Kasumi-1 (cell line): ENCODE results near the gene GATAD2B.
"Not testable (repeated sequence)": the region's sequence is repeated elsewhere in the genome, so short reads cannot be mapped to it uniquely, and the experiment has no call there.

Experiments
- DNase-seq, 2 experiments: peaks; one replicate each; lab custom pipeline; 2025; lab: John Stamatoyannopoulos, UW

Gene GATAD2B

GRCh38 chr1:153833968-153834367, 88.8 kb downstream of the GATAD2B start:
- not testable (repeated sequence) for DNase-seq

- DNase-seq = no peak
Measured at GRCh38 chr1:153833171-153833570, 89.6 kb downstream of the GATAD2B start.

DNA sequence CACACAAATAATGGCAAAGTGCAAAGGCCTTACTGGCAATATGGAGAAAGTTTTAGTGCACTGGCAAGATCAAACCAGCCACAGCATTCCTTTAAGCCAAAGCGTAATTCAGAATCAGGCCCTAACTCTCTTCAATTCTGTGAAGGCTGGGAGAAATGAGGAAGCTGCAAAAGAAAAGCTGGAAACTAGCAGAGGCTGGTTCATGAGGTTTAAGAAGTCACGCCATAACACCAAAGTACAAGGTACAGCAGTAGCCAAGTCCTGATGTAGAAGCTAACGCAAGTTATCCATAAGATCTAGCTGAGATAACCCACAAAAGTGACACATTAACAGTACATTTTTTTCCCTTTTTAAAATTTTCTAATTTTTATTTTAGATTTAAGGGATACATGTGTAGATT, 90.5 kb downstream of the GATAD2B start:
- DNase-seq = peak; percentile 33 to 53

GRCh38 chr1:153831026-153831425, 91.7 kb downstream of the GATAD2B start:
- DNase-seq = no peak

GRCh38 chr1:153827168-153827964, 95.4 kb downstream of the GATAD2B start:
- DNase-seq = no peak

DNA sequence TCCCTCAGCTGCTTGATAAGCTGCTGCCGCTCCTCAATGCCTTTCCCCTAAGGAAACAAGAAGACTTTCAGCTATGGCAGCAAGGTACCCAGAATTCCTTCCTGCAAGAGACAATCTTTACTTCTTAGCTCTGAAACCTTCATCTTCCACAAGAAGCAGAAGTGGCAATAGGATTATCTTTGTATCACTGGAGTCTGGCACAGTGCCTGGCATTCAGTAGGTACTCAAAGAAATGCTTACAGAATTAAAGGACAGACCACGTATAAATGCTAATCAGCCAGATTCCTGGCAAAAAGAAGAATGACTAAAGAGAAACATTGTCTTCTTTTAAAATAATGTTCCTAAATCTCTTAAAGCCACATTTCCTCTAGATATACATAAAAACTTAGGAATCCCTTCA, 103.9 kb downstream of the GATAD2B start:
- no peak for DNase-seq

- no peak for DNase-seq
Measured at GRCh38 chr1:153816283-153816889, 106.4 kb downstream of the GATAD2B start.

DNA sequence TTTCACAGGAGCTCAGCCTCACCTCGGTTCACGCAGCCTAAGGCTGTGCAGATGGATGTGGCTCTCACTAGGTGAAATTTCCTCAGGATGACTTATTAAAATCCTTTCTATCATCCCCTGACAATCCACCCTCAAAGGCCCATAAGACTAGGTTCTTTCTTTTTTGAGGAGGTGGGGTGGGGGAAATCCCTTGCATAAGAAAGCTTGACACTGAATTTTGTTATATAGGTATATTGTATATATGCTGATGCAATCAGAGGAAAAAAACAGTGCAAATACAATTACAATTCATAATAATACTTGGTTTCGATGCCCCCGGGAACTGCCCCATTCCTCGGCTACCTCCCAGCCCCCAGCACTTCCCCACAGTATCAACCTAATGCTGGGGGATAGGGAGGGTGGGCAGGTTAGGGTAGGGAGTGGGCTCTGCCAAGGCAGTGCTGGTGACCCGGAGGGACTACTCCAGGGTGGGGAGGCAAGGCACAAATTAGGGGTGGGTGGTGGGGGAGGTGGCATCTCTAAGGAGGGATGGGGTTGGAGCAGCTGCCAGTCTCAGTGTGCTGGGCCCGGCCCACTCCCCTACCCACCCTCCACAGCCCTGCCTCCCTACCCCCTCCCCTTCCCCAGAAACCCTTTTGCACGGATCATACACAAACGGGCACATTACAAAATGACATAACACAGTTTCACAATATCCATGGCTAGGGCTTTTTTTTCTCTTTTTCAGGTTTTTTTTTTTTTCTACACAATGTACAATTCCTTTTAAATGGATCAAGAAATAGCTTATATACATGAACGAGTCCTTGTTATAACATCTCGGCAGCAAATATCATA, 116.7 kb downstream of the GATAD2B start:
- DNase-seq = no peak

DNA sequence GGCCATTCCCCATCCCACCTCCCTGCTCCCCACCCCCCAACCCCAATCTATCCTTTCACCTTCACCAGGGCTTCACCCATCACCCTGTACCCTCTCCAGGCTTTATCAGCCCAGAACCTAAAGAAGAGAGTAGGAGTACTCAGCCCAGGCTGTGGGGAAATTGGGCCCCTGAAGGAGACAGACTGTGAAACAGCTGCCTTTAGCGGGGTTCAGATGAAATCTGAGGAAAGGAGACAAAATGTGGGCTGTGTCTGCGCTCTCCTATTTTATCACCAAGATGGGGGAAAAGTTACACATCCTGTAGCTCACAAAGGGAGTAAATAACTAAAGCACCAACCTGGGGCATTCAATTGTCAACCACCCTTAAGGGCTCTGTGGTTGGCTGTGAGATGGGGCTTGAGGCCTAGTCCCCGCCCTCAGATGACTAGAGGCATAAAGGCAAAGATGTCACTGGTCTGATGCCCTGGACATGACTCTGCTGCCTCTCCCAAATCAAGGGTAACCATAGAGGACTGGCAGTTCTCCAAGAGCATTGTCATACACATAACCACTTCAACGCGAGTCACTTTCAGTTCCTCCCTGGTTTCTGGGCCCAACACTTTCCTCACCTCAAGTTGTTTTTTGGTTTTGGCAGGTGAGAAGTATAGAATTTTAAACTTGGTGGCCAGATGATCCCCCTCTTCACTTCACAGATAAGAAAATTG, 117.6 kb downstream of the GATAD2B start:
- peak; percentile 47 to 70 for DNase-seq

DNA sequence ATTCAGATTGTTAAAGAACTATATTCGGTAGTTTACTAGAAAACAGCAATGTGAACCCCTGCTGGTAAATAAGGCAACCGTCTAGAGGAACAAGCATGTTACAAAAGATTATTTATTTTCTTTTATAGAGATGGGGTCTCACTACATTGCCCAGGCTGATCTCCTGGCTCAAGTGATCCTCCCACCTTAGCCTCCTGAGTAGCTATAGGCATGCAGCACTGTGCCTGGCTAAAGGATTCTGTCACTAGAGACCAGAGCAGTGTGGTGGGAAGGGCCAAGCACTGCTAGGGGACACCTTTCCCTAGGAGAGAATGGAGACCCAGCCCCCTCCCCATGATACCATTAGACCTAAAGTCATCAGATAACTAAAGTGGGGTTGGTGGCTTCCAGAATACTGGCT, 118.7 kb downstream of the GATAD2B start:
- no peak for DNase-seq

- DNase-seq = peak; percentile 31 to 43
Measured at GRCh38 chr1:153803470-153804056, 119.2 kb downstream of the GATAD2B start.

GRCh38 chr1:153801786-153802697, 120.7 kb downstream of the GATAD2B start:
- DNase-seq = no peak

GRCh38 chr1:153801028-153801625, 121.6 kb downstream of the GATAD2B start:
- no peak for DNase-seq

- DNase-seq = no peak
Measured at GRCh38 chr1:153800516-153800915, 122.3 kb downstream of the GATAD2B start.

DNA sequence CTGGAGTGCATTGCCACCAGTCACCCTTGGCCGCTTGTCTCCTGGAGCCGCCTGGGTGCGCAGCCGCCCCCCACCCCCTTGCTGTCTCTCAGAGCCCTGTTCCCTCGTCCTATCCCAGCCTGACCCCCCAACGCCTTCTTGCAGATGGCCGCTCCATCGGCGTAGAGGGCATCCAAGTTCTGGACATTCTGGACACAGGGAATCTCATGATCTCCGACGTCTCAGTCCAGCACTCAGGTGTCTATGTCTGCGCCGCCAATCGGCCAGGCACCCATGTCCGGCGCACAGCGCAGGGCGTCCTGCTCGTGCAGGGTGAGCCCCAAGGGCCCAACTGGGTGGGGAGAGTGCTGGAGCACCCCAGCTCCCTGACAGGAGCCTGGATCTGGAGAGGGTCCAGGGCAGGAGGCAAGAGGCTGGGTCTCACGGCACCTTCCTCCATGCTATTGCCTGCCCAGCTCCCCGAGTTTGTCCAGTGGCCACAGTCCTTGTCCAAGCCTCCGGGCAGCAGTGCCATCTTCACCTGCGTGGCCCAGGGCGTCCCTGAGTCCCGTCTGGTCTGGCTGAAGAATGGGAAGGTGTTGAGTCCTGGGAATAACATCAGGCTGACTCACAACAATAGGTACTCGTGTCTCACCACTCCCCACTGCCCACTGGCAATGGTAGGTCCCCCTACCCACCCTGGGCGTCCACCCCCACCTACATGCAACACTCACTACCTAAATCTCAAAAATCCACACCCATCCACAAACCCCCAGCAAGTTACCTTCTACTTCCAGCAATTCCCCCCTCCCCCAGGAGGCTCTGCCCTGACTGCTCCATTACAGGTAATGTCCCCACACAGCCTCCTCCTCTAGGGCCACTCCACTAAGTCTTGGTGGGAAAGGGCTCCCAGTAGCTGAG, 123.0 kb downstream of the GATAD2B start:
- DNase-seq = no peak

DNA sequence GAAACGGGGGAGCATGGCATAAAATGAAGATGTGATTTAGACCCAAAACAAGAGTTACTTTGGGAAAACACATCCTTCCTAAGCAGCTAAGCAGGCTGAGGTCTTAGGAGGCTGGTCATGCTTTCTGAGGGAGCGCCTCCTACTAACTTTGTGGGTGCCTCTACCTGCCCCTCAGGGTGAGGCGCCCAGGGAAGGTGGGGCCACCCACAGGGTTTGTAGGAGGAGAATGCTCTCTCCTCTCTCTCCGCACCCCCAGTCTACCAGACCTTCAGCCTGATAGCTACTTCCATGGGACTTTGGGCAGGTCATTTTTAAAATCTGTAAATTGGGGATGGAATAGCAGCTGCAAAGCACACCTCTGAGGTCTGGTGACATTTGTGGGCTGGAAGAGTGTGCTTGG, 123.8 kb downstream of the GATAD2B start:
- DNase-seq = no peak

DNA sequence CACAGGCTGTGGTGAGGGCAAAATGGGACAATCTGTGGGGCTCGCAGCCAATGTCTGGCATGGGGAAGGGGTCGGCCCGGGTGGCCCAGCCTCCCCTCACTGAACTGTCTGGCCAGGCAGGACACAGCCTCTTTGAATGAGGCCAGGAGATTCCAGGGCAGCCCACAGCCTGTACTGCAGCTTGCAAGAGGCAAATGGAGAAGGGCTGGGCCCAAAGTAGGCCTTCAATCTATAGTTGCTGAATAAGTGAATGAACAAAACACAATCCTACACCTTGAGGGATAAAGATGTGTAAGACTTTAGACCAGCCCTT, 124.3 kb downstream of the GATAD2B start:
- no peak for DNase-seq

GRCh38 chr1:153796786-153797659, 125.7 kb downstream of the GATAD2B start:
- peak; percentile 31 to 43 for DNase-seq
